Nephron progenitor cell (in vitro differentiated cells): ENCODE measurements around the gene PRDM16.
A peak's percentile ranks its signal among the peaks of the same experiment; 100 is the strongest.

Source experiments
- DNase-seq: peaks from one replicate; pipeline ENCODE4 v3.0.0; 2021
- H3K27ac Mint-ChIP-seq: 2 replicates; pipeline ENCODE4 v1.8.0; 2021; ENCODE audit warnings: mild to moderate bottlenecking, moderate library complexity, mixed read lengths
- H3K27me3 Mint-ChIP-seq: 2 replicates; pipeline ENCODE4 v1.8.0; 2021; ENCODE audit warnings: mild to moderate bottlenecking, low read depth, mixed read lengths; ENCODE audit not compliant: poor library complexity
- H3K36me3 Mint-ChIP-seq: 2 replicates; pipeline ENCODE4 v1.8.0; 2021; ENCODE audit warnings: low read depth, mixed read lengths
- H3K4me1 Mint-ChIP-seq: 2 replicates; pipeline ENCODE4 v1.8.0; 2021; ENCODE audit warnings: mixed read lengths
- H3K4me3 Mint-ChIP-seq: 2 replicates; pipeline ENCODE4 v1.8.0; 2021; ENCODE audit warnings: mild to moderate bottlenecking, moderate library complexity, mixed read lengths
- H3K9me3 Mint-ChIP-seq: 2 replicates; pipeline ENCODE4 v1.8.0; 2021; ENCODE audit warnings: mild to moderate bottlenecking, moderate library complexity, mixed read lengths
- TF ChIP-seq, protein P1 (sequence below): fragments of 200-600 bp; sonication (generic); IDR thresholded peaks from 2 replicates; pipeline ENCODE4 v1.5.0; 2021; ENCODE audit warnings: antibody characterized with exemption

Gene PRDM16

GRCh38 chr1:3247521-3248121, 178.6 kb downstream of the PRDM16 start:
- TF ChIP-seq, protein P1, sequence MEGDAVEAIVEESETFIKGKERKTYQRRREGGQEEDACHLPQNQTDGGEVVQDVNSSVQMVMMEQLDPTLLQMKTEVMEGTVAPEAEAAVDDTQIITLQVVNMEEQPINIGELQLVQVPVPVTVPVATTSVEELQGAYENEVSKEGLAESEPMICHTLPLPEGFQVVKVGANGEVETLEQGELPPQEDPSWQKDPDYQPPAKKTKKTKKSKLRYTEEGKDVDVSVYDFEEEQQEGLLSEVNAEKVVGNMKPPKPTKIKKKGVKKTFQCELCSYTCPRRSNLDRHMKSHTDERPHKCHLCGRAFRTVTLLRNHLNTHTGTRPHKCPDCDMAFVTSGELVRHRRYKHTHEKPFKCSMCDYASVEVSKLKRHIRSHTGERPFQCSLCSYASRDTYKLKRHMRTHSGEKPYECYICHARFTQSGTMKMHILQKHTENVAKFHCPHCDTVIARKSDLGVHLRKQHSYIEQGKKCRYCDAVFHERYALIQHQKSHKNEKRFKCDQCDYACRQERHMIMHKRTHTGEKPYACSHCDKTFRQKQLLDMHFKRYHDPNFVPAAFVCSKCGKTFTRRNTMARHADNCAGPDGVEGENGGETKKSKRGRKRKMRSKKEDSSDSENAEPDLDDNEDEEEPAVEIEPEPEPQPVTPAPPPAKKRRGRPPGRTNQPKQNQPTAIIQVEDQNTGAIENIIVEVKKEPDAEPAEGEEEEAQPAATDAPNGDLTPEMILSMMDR: no peak
- Mint-ChIP-seq H3K27me3 (peaks cover 47% of the 10 kb centered on the region), H3K9me3 (no peaks in the 10 kb centered on the region), H3K36me3 (no peaks in the 10 kb centered on the region), H3K4me1 (peaks cover 75% of the 10 kb centered on the region), H3K27ac (no peak overlapping the region), H3K4me3 (peak overlapping the region; percentile 60)
- DNase-seq: peak; percentile 72

- Mint-ChIP-seq H3K9me3 (no peaks in the 10 kb centered on the region), H3K4me1 (peaks cover 72% of the 10 kb centered on the region), H3K27me3 (peaks cover 45% of the 10 kb centered on the region), H3K27ac (no peak overlapping the region), H3K36me3 (no peaks in the 10 kb centered on the region), H3K4me3 (peak overlapping the region; percentile 60)
- DNase-seq: peak; percentile 44
- TF ChIP-seq, protein P1: no peak
Observed at GRCh38 chr1:3248155-3249141, 179.4 kb downstream of the PRDM16 start.

GRCh38 chr1:3249231-3249630, 180.2 kb downstream of the PRDM16 start:
- Mint-ChIP-seq H3K4me1 (peaks cover 64% of the 10 kb centered on the region), H3K9me3 (peaks cover 6% of the 10 kb centered on the region), H3K36me3 (no peaks in the 10 kb centered on the region), H3K27ac (no peak overlapping the region), H3K4me3 (no peak overlapping the region), H3K27me3 (peaks cover 46% of the 10 kb centered on the region)
- TF ChIP-seq, protein P1: no peak
- no peak for DNase-seq

GRCh38 chr1:3249631-3250501, 180.9 kb downstream of the PRDM16 start:
- H3K4me1 Mint-ChIP-seq: peaks cover 58% of the 10 kb centered on the region
- H3K27ac Mint-ChIP-seq: no peak overlapping the region
- TF ChIP-seq, protein P1: no peak
- H3K9me3 Mint-ChIP-seq: peaks cover 6% of the 10 kb centered on the region
- peaks cover 45% of the 10 kb centered on the region for H3K27me3 Mint-ChIP-seq
- DNase-seq: no peak
- no peaks in the 10 kb centered on the region for H3K36me3 Mint-ChIP-seq
- H3K4me3 Mint-ChIP-seq: no peak overlapping the region

GRCh38 chr1:3250624-3251023, 181.6 kb downstream of the PRDM16 start:
- no peak overlapping the region for H3K4me3 Mint-ChIP-seq
- peaks cover 43% of the 10 kb centered on the region for H3K27me3 Mint-ChIP-seq

More at GRCh38 chr1:3250624-3251023, 181.6 kb downstream of the PRDM16 start:
- TF ChIP-seq, protein P1: no peak
- Mint-ChIP-seq H3K9me3 (peaks cover 6% of the 10 kb centered on the region), H3K27ac (peak overlapping the region; percentile 45), H3K36me3 (no peaks in the 10 kb centered on the region), H3K4me1 (peaks cover 54% of the 10 kb centered on the region)
- no peak for DNase-seq
